ENCODE measurements around the gene AFAP1. TPM values are rescaled to one million over a fixed set of nuclear protein-coding genes. Genes with fewer than 3 reads are reported as not detected.

Gene AFAP1
- total and polyA plus RNA-seq, 2 of the 8 experiments (the other 6 are each of a cell fraction or from before 2014, with no cell fraction given): 3.6 to 18.2 TPM

- Histone ChIP-seq H2AFZ (ENCODE audit: low read length) (no peak overlapping the region), H3K56ac (replicated peaks; ENCODE audit: insufficient read length, low read depth, low read length) (no peak overlapping the region), H4K20me1 (replicated peaks in 1 of 2; ENCODE audit: control insufficient read depth in 1 of 2, insufficient read depth in 2 of 2, low read length in 2 of 2) (peaks cover 0 to 5% of the 10 kb centered on the region in 2 experiments), H4K8ac (ENCODE audit: extremely low read depth, insufficient read depth, low read length) (no peak overlapping the region), H2BK20ac (ENCODE audit: low read length) (no peak overlapping the region), H3K9me3 (ENCODE audit: insufficient read depth in 2 of 2, low read depth in 1 of 2, low read length in 1 of 2) (no peaks in the 10 kb centered on the region), H3K79me2 (ENCODE audit: control insufficient read depth in 1 of 2, insufficient read depth in 2 of 2, low read length in 2 of 2) (no peaks in the 10 kb centered on the region), H3K36me3 (ENCODE audit: control insufficient read depth in 2 of 4, insufficient read depth in 4 of 4, low read length in 3 of 4) (no peaks in the 10 kb centered on the region), H4K5ac (ENCODE audit: insufficient read length, low read depth, low read length) (no peak overlapping the region), H2BK12ac (ENCODE audit: low read depth, low read length) (no peak overlapping the region), H2BK5ac (ENCODE audit: low read depth, low read length) (no peak overlapping the region), H3K4me1 (replicated peaks in 1 of 4; ENCODE audit: control insufficient read depth in 3 of 4, insufficient read depth in 4 of 4, low read length in 3 of 4) (no peaks in the 10 kb centered on the region; a peak in 2 of 7 replicates), H3K18ac (ENCODE audit: extremely low read depth, low read length) (no peak overlapping the region), H3K27me3 (replicated peaks in 1 of 4; ENCODE audit: control insufficient read depth in 3 of 4, extremely low read depth in 1 of 4, insufficient read depth in 3 of 4, low read length in 3 of 4) (0 out of 7 replicates have a peak, but pooled peaks cover 0 to 2% (median 0%) of the 10 kb centered on the region in 4 experiments), H3K79me1 (ENCODE audit: low read depth, low read length) (no peaks in the 10 kb centered on the region), H3K4me2 (ENCODE audit: insufficient read depth in 1 of 2, low read depth in 2 of 2, low read length in 2 of 2) (no peak overlapping the region), H3K23ac (ENCODE audit: insufficient read length) (no peak overlapping the region), H3K23me2 (ENCODE audit: low read depth, low read length) (no peaks in the 10 kb centered on the region), H2BK120ac (replicated peaks; ENCODE audit: low read depth, low read length) (no peak overlapping the region), H4K91ac (replicated peaks; ENCODE audit: insufficient read length, low read length) (no peak overlapping the region), H3K4me3 (ENCODE audit: extremely low read depth in 1 of 4, insufficient read depth in 2 of 4, low read depth in 3 of 4, low read length in 4 of 4) (no peak overlapping the region), H3K9ac (replicated peaks in 1 of 4; ENCODE audit: extremely low read depth in 1 of 4, low read depth in 3 of 4, low read length in 3 of 4) (no peak overlapping the region), H3K14ac (ENCODE audit: insufficient read length) (no peak overlapping the region), H2BK15ac (ENCODE audit: low read length) (no peak overlapping the region), H3K4ac (replicated peaks; ENCODE audit: insufficient read length, low read depth, low read length) (no peak overlapping the region), H3K27ac (ENCODE audit: low read depth, low read length) (no peak overlapping the region), H2AK5ac (ENCODE audit: low read depth, low read length) (no peak overlapping the region)
- FAIRE-seq (no peak), DNase-seq (ENCODE audit: low read depth in 1 of 2, low spot score in 2 of 2) (no peak)
- ChIA-PET CTCF (ENCODE audit: partially characterized antibody) (interaction anchor here (1.0 to 2.3 kb wide), 4 partner anchors 11 to 307 kb away, joined by 3 to 9 read pairs (median 4); no protein-coding TSS in a partner anchor), POLR2A (ENCODE audit: partially characterized antibody) (no interaction called here)
- 91% methylated on average over 17 of the region's 26 CpGs; no CpG with 5 or more reads in 1 of the 2 experiments for WGBS, 2 experiments (ENCODE audit: extremely low coverage in 1 of 2, insufficient coverage in 1 of 2, insufficient read length in 1 of 2, insufficient replicate concordance in 2 of 2, low coverage in 1 of 2, low lambda C conversion rate in 2 of 2, missing lambda C conversion rate in 1 of 2)
- TF ChIP-seq, protein P1, sequence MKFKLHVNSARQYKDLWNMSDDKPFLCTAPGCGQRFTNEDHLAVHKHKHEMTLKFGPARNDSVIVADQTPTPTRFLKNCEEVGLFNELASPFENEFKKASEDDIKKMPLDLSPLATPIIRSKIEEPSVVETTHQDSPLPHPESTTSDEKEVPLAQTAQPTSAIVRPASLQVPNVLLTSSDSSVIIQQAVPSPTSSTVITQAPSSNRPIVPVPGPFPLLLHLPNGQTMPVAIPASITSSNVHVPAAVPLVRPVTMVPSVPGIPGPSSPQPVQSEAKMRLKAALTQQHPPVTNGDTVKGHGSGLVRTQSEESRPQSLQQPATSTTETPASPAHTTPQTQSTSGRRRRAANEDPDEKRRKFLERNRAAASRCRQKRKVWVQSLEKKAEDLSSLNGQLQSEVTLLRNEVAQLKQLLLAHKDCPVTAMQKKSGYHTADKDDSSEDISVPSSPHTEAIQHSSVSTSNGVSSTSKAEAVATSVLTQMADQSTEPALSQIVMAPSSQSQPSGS (IDR thresholded peaks at IDR 0.05; ENCODE audit: low read length): no peak
- TF ChIP-seq ASH2L (IDR thresholded peaks at IDR 0.05; ENCODE audit: low read length): no peak
- no peak for TF ChIP-seq YY1 (IDR thresholded peaks at IDR 0.05; ENCODE audit: low read depth, low read length)
- TF ChIP-seq TAF7 (optimal IDR thresholded peaks at IDR 0.05; ENCODE audit: borderline replicate concordance, low read depth, low read length): no peak
- no peak for TF ChIP-seq CBX5 (IDR thresholded peaks at IDR 0.05; ENCODE audit: low read depth, low read length)
- no peak for TF ChIP-seq RNF2 (IDR thresholded peaks at IDR 0.05; ENCODE audit: borderline replicate concordance, low read depth, low read length, missing control alignments, poor library complexity, severe bottlenecking)
- no peak for TF ChIP-seq EP300 (IDR thresholded peaks at IDR 0.05; ENCODE audit: borderline replicate concordance in 1 of 2, low read depth in 2 of 2, low read length in 2 of 2)
- TF ChIP-seq USF2 (IDR thresholded peaks at IDR 0.05; ENCODE audit: low read length): no peak
- TF ChIP-seq POLR2A (IDR thresholded peaks at IDR 0.05; ENCODE audit: control extremely low read depth in 1 of 2, low read depth in 2 of 2, low read length in 2 of 2): no peak
Measured at GRCh38 chr4:7733801-7734650, 205.6 kb downstream of the AFAP1 start.

Data from H1 (cell line).